Loucy (cell line): ENCODE results near the gene THRAP3.

Experiments used
- EZH2phosphoT487 ChIP-seq: fragments of 200-600 bp; IDR thresholded peaks from 2 replicates; pipeline ENCODE4 v1.6.1; 2018; ENCODE audit warnings: antibody characterized with exemption, mild to moderate bottlenecking, moderate library complexity, borderline replicate concordance
- TF ChIP-seq, protein P1 (sequence below): fragments of 200-600 bp; sonication (generic); conservative IDR thresholded peaks from 2 replicates; pipeline ENCODE4 v1.5.1; 2014; ENCODE audit warnings: mild to moderate bottlenecking, antibody characterized with exemption, low read length

DNA sequence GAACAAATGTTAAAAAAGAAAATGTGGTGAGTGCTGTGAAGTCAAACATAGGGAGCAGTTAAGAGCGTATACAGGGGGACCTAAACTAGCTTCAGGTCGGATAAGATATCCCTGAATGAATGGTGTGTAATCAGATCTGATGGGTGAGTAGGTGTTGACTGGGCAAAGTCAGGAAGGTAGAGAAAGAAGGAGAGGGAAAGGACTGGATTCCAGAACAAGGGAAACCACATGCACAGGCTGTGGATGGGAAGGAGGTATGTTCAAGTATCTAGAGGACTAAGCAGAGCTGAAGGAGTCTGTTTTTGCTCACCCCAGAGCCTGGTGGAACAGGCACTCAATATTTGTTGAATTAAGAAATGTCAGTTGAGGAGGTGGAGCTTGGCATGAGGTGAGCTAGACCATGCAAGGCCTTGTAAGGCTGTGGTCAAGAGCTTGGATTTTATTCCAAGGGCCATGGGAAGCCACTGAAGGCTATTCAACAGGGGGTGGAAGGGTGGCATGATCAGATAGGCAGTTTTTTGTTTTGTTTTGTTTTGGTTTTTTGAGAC is 40.9 kb upstream of the THRAP3 start:
- TF ChIP-seq, protein P1, sequence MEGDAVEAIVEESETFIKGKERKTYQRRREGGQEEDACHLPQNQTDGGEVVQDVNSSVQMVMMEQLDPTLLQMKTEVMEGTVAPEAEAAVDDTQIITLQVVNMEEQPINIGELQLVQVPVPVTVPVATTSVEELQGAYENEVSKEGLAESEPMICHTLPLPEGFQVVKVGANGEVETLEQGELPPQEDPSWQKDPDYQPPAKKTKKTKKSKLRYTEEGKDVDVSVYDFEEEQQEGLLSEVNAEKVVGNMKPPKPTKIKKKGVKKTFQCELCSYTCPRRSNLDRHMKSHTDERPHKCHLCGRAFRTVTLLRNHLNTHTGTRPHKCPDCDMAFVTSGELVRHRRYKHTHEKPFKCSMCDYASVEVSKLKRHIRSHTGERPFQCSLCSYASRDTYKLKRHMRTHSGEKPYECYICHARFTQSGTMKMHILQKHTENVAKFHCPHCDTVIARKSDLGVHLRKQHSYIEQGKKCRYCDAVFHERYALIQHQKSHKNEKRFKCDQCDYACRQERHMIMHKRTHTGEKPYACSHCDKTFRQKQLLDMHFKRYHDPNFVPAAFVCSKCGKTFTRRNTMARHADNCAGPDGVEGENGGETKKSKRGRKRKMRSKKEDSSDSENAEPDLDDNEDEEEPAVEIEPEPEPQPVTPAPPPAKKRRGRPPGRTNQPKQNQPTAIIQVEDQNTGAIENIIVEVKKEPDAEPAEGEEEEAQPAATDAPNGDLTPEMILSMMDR: no peak
- TF ChIP-seq EZH2phosphoT487: no peak
